Activated naive CD4-positive, alpha-beta T cell treated with Interleukin-2 at 50 U/mL for 16 hours (primary cell): ENCODE results near the gene PPP2R2D.
A peak's percentile ranks its signal among the peaks of the same experiment; 100 is the strongest.

Source experiments
- DNase-seq: peaks from one replicate; pipeline ENCODE4 v3.0.0-alpha.2; 2020

The PPP2R2D gene

DNA sequence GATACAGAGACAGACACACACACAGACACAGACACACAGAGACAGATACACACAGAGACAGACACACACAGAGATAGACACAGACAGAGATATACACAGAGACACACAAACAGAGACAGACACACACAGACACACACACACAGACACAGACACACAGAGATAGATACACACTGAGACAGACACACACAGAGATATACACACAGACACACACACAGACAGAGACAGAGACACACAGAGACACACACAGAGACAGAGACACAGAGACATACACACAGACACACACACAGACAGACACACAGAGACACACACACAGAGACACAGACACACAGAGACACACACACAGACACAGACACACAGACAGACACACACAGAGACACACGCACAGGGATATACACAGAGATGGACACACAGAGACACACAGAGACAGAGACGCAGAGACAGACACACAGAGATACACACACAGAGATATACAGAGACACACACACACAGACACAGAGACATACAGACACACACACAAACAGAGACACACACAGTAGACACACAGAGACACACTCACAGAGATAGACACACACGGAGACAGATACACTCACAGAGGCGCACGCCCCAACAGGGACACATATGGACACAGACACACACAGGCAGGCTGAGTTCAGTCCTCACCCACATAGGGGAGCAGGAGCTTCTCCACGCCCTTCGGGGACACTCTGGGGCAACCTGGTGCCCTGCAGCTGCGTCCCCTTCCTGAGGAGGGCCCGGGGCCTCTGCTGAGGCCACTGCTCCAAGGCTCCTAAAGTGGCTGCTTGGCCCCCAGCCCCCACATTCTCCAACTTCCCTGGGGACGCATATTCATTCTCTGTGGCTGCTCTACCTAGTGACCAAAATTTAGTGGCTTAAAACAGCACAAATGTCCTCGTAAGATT lies 10.3 kb upstream of the PPP2R2D start:
- DNase-seq: no peak

DNA sequence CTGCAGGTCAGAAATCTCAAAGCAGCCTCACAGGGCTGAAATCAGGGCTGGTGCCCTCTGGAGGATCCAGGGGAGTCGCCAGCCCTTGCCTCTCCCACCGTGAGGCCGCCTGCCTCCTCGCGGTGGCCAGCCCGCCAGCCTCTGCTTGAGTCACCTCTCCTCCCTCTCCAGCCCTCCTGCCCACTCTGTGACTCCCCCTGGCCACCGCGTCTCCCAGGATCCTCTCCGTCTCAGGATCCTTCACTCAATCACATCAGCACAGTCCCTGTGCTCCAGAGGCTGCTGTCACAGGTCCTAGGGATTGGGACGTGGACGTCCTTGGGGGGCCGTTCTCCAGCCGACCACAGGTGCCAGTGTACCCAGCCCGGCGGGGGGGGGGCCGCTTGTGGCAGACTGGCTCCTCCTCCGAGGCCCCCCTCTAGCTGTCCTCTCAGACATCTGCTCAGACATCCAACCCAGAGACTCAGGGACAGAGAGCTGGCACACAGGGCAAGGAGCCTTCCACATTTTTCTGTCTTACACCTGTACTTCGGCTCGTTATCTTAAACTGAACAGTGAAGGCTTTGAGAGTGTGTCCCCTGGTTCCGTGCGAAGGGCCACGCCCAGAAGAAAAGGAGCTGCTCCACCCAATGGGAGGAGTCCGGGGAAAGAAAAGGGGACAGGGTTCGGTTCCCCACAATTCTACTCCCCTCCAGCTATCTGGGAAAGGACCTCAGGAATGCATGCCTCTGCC lies 9.4 kb upstream of the PPP2R2D start:
- DNase-seq: no peak

DNA sequence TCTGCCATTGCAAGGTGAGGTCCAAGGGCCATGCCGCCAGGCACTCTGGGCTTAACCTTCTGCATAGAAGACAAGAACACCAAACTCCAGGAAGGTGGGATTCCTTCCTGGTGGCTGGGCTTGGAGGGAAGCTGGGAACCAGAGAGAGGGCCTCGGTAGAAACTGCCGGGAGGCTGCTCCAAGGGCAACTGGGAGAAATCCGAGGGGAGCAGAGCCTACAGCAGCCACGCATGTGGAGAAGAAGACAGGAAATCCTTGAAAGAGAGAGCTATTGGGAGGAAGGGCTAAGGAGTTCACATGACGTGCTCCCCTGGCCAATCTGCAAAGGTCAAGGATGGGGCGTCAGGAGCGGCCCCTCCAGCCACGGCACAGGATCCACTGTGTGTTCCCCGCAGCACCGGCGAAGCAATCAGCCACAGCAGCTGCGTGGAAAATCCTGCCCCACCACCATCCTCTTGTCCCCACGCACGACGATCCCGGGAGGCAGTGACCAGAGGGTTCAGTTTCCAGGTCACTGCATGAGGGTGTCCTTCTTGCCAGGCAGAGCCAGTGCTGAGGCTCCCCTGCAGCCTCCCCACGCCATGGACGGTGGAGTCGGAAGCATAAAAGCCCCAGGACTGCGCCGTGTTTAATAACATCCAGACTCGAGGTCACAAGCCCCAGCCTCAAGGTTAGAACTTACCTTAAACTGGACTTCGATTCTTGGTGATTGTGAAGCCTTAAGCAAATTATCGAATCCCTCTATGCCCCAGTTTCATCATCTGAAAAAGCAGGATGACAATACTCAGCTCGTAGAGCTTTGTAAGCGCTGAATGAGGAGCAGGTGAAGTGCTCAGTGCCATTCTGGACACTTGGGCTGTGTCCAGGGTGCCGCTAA lies 8.6 kb upstream of the PPP2R2D start:
- no peak for DNase-seq

DNA sequence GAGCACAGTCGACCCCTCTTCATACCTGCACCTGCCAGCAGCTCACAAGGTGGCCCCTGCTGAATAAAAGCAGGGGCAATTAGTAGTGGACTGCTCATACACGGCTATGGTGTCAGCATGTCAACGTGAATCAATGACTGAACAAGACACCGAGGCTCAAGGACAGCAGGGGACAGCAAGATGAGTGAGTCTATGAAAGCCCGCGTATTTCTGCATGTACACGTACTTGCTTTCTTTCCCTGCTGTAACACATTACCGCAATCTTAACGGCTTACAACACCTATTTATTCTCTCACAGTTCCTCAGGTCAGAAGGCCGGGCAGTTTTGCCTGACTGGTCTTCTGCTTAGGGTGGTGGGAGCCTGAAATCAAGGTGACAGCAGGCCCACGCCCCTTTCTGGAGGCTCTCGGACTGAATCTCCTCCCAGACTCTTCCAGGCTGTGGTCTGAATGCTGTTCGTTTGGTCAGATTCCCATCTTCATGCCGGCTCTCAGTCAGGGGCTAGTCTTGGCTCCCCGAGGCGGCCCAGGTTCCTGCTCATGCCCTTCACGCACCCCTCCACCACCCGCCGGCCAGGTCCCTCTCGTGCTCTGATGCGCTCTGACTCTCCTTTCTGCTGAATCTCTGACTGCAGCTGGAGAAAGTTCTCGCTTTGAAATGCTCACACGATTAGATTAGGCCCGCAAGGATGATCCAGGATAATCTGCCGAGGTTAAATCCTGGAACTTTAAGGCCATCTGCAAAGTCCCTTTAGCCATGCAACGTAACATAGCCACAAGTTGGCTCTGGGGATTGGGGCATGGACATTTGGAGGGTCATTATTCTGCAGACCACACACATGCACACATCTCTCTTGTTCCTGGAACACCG lies 7.8 kb upstream of the PPP2R2D start:
- no peak for DNase-seq

DNA sequence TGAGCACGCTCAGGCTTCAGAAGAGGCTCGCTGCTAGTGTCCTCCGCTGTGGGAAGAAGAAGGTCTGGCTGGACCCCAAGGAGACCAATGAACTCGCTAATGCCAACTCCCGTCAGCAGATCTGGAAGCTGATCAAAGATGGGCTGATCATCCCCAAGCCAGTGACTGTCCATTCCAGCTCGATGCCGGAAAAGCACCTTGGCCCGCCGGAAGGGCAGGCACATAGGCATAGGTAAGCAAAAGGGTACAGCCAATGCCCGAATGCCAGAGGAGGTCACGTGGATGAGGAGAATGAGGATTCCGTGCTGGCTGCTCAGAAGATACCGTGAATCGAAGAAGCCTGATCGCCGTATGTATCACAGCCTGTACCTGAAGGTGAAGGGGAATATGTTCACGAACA lies 5.7 kb upstream of the PPP2R2D start:
- DNase-seq: no peak

DNA sequence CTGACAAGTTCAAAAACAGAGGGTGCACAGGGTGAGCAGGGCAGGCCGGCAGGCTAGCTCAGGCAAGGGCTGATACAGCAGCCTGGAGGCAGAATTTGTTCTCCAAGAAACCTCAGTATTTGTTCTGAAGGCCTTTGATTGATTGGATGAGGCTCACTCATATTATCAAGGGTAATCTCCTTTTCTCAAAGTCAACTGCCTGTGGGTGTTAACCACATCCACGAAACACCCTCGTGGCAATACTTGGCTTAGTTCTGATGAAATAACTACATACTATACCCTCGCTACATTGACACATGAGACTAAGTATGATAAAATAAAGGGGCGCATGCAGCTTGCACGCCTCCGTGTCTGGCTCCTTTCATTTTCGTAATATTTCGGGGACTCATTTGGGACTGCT lies 4.4 kb upstream of the PPP2R2D start:
- peak; percentile 30 for DNase-seq

DNA sequence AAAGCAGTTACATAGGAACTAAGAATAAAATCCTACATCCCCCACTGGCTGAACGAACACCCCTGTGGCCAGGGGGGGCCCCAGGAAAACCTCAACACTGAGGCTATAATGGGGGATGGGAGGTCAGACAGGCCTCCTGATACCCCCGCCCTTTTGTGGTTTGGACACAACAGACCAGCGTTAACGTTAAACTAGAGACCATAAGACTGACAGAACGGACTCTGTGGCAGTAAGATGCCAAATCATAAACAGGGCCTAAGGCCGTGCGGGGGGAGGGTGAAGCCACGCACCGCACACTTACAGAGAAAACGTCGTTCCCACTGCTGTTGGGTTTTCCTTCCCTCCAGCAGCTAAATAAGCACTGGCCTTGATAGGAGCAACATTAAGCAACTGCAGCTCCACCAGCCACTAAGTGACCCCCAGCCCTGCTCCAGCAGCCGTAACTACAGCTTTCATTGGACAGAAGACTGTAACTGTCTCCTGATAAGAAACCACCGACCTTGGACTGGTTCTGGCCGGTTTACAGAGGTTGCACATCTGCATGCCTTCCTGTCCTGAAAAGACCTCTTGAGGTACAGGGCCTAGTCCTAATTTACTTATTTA lies 3.4 kb upstream of the PPP2R2D start:
- DNase-seq: no peak

DNA sequence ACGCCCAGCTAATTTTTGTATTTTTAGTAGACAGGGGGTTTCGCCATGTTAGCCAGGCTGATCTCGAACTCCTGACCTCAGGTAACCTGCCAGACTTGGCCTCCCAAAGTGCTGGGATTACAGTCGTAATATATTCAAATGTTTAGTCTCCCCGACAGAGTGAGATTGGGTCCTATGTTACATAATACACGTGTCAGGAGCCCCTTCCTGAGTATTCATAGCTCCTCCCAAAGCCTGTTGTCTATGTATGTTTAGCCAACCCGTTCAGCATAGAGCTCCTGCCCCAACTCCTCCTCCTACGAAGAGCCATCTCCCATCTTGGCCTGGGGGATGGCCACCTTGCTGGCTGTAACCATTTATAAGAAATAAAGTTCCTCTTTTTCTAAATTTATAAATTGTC lies 2.7 kb upstream of the PPP2R2D start:
- DNase-seq: no peak

DNA sequence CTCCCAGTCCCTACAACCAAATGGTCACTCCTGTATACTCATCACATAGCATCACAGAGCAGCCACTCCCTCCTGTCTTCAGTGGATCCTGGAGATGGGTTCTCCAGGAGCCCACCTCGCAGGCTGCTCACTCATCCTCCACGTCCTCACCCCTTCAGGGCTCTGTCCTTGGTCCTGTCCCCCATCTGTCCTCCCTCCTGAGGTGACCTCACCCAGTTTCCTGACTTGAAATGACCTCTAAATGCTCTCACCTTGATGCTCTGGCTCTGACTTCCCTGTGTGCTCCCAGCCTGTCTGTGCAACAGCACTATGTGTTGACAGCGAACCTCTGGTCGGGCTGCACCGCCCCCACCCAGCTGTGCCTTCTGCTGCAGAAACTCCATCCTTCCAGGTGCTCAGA lies 2.1 kb upstream of the PPP2R2D start:
- no peak for DNase-seq

DNA sequence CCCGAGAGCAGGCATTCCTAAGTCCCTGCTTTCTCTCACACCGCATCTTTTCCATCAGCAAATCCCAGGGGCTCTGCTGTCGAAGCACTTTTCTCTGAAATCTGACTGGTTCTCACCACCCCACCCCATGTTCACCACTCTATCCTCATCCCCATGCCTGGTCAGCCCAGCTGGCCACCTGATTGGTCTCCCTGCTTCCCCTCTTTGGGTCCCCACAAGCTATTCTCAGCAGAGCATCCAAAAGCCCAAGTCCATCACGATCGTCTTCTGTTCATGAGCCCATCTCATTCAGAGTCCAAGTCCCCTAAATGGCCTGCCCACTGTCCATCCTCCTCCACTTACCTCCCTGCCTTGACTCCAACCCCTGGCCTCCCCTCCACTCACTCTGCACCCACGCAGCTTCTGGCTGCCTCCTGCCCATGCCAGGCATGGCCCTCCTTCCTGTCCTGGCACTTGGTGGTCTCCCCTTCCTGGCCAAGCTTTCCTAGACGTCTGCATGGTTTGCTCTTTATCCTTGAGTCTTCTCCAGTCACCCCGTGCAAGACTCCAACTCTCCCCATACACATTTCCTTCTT lies 1.6 kb upstream of the PPP2R2D start:
- DNase-seq: no peak

DNA sequence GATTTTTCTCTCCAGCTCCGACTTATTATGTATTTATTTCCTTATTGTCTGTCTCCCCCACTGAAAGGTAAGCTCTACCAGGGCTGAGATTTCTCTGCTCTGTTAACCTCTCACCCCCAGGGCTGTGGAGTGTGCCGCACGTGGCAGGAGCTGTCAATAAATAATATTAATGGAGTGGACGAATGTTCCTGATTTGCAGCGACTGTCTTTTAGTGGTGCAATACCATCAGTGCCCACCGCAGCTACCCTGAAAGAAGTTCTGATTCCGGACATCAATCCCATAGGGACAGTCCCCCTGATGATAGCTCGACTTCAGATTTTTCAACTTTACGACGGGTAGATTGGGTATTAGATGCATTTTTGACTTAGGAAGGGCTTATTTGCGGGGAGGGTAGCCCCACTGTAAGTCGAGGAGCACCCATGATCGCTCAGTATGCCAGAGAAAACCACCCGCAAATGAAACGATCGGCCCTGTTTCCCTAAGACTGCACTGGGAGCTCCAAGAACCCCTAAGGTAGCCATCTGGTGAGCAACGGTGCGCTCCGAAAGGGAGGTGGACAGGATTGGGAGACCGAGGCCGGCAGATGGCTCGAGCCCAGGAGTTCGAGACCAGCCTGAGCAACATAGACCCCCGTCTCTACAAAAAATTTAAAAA lies 986 bp upstream of the PPP2R2D start:
- DNase-seq: no peak

DNA sequence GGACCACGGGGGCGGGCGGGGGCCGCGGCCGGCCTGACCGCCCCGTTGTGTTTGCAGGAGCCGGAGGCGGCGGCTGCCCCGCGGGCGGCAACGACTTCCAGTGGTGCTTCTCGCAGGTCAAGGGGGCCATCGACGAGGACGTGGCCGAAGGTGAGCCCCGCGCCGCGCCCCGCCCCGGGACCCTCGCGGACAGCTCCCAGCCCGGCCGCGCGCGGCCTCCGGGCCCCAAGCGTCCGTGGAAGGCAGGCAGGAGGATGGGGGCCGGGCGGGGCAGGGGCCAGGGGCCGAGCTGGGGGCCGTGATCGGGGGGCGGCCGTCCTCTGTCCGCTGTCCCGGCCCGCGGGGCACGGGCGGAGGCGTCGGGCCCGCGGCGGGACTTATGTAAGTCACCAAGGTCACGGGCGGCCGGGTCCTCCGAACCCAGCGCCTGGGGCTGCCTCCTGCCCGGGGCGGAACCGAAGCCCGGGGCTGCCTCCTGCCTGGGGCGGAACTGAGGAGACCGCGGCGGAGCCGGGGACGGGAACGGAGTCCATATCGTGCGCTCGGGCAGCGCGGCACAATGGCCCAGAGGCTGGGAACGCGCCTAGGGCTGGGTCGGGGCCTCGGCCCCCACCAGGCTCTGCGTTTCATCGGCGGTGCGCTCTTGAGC lies 497 bp downstream of the PPP2R2D start:
- peak; percentile 54 for DNase-seq

DNA sequence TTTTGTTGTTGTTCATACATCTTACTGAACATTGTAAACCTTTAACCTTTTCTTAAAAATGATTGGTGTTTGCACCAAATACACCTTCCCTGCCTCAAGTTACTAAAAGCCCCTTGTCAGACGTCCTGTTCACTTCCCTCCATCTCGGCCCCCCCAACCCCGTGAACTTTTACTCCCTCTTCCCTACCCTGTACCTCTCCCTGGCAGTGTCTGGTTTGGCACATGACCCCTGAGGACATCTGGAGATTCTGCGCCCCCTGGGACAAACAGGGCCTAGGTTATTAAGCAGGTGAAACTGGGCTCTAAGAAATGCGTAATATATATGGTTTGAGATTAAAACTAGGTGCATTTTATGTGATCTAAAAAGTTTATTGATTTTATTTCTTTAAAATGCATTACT lies 1.4 kb downstream of the PPP2R2D start:
- no peak for DNase-seq

DNA sequence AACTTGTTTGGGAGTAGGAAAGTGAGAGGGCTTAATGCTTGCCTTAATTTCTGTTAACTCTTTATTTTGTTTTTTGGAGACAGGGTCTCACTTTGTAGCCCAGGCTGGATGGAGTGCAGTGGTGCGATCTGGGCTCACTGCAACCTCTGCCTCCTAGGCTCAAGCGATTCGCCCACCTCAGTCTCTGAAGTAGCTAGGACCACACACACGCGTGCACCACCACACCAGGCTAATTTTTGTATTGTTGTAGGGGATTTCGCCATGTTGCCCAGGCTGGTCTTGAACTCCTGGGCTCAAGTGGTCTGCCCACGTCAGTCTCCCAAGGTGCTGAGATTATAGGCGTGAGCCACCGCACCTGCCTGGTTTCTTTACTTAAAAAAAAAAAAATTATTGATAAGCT lies 1.9 kb downstream of the PPP2R2D start:
- no peak for DNase-seq

DNA sequence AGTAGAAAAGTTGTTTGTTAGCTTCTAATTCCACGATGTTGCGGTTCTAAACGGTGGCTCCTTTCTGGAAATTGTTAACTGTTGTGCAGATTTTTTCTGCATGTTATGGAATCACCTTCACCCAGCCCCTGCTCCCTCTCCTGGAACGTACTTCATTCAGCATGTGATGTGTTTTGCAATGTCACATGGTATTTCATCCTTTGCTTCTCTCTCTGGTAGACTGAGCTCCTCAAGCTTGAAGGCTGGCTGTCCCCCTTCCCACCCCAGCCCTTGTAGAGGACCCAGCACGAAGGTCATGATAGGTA lies 4.4 kb downstream of the PPP2R2D start:
- no peak for DNase-seq

DNA sequence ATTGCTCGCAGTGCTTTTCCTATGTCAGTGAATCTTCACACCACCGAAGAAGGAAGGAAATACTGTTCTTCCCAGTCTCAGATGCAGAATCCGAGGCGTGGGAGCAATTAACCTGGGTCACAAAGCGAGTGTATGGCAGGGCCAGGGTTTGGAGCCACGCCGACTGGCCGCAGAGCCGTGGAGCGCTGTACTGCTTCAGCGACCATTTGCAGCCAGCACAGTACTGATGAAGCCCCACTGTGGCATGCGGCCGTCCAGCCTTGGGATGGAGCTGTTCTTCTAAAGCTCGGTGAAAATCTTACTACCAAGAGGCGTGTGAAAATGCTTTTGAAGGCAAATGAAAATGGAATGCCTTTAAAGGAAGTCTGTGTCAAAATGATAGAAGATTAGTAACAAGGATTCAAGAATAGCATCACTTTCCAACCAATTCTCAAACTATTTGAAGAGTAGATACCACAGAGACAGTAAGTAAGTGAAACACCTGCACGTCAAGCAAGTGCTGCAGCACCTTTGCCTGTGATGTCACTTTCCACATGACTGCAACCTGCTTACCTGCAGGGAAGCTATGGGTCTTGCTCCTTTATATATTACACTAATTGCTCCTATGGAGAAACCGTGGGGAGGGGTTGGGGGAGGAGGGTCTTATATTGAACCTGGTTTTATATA lies 4.9 kb downstream of the PPP2R2D start:
- DNase-seq: no peak

DNA sequence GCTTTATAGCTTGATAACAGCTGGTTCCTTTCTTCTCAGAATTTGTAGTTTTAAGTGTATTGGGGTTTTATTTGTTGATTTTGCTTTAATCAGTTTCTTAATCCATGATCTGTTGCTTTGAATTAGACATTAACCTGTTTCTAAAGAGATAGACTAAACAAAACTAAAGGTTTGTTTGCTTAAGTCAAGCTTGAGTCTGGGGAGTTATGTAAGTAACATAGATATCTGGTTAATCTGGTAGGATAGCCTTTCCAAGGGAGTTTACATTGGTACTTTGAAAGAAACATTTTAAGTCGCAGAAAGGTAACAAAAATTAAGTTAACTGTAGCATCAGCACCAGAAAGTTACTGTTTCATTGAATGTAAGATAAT lies 5.4 kb downstream of the PPP2R2D start:
- no peak for DNase-seq

DNA sequence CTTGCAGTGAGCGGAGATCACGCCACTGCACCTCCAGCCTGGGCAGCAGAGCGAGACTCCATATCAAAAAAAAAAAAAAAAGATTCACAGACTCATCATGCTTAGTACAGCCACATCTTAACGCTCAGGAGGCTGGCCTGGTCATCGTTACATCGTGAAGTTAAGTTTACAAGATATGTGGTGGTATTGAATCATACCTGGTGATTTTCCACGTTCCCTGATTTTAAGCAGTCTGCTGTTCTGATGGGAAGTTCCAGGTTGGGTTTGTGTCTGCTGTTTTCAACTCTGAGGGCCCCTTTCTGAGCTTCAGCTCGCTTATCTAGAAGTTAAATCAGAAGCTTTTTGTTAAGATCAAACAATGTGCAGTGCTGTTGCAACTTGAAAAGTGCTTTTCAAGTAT lies 6.9 kb downstream of the PPP2R2D start:
- no peak for DNase-seq

DNA sequence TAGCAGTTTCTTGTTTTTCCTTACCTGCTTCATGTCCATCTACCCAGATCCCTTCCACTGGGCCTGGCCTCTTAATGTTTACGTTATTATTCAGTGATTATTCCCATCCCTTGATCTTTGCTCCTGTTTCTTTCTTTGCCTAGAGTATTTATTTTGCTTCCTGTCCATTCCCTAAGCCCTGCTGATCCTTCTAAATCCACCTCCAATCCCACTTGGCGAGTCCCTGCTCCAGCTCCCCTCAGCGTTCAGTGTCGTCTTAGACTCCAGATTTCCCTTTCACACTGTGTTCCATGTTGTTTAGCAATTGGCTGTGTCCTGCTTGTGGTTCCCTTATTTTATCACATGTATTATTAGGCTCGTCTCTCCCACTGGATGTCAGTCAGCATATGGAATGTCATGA lies 7.3 kb downstream of the PPP2R2D start:
- no peak for DNase-seq
